NCI-H2196 (cell line): ENCODE measurements around the gene FGF2.
"Not testable (repeated sequence)": the region's sequence is repeated elsewhere in the genome, so short reads cannot be mapped to it uniquely, and the experiment has no call there.

ENCODE experiments used
- DNase-seq: peaks from one replicate; lab custom pipeline; 2025; ENCODE audit not compliant: unreplicated experiment; lab: John Stamatoyannopoulos, UW

Gene FGF2

DNA sequence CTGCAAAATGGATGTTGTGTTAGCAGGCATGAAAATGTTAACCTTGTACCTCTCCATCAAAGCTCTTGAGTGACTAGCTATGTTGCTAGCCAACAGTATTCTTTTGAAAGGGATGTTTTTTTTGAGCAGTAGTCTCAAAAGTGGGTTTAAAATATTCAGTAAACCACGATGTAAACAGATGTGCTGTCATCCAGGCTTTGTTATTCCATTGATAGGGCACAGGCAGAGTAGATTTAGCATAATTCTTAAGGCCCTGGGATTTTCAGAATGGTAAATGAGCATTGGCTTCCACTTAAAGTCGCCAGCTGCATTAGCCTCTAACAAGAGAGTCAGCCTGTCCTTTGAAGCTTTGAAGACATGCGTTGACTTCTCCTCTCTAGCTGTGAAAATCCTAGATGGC, 18.4 kb downstream of the FGF2 start:
- no peak for DNase-seq

- no peak for DNase-seq
These were observed 19.1 kb downstream of the FGF2 start for GRCh38 chr4:122845760-122846159.

- DNase-seq: no peak
These were observed 21.3 kb downstream of the FGF2 start for GRCh38 chr4:122847931-122848330.

- DNase-seq: not testable (repeated sequence)
These were observed 23.2 kb downstream of the FGF2 start for GRCh38 chr4:122849789-122850188.

DNA sequence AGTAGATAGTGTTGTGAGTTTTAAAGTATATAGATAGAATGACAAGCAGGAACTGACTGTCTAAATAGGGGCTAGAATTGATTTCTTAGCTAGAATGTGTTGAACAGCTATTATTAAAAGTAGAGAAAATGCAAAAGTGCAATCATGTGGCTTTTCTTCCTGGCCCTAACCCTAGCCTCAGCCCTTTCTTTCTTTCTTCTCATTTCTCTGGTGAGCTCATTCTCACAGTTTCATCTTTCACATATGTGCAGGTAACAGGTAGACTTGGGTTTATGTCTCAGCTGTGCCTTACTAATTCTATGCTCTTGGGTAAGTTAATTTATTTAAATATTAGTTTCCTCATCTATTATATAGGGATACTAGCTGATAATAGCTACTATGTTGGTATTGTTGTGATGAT, 24.9 kb downstream of the FGF2 start:
- DNase-seq: no peak

- DNase-seq: no peak
These were observed 28.1 kb downstream of the FGF2 start for GRCh38 chr4:122854447-122855352.

GRCh38 chr4:122855353-122855890, 28.8 kb downstream of the FGF2 start:
- DNase-seq: no peak

GRCh38 chr4:122857160-122857559, 30.5 kb downstream of the FGF2 start:
- no peak for DNase-seq

DNA sequence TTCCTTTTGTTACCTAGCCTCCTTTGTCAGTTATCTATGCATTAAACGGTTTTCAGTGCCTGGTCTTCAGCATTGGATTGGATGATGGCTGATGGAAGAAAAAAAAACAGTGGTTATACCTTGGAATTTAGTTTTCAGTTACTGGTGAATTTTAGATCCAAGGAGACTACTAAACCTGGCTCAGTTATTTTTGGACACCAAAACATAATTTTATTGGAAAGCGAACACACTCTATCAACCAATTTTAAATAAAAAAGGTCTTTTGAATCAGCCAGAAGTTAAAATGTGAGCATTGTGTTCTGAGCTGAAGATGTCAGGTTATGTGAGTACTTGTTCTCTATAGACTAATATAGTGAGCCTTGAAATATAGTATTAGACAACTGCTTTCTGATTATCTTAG, 32.1 kb downstream of the FGF2 start:
- DNase-seq: no peak

GRCh38 chr4:122861172-122861943, 34.7 kb downstream of the FGF2 start:
- no peak for DNase-seq

- DNase-seq: no peak
These were observed 37.0 kb downstream of the FGF2 start for GRCh38 chr4:122863639-122864038.

DNA sequence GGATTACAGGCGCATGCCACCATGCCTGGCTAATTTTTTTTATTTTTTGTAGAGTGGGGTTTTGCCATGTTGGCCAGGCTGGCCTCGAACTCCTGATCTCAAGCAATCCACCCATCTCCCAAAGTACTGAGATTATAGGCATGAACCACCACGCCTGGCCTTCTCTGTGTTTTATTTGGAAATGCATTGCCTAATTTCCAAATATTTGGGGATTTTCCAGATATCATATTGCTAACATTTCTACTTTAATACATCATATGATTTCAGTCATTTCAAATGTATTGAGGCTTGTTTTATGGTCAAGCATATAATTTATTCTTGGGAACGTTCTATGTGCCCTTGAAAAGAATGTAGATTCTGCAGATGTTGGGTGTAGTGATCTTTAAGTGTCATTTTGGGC, 38.8 kb downstream of the FGF2 start:
- DNase-seq: no peak

DNA sequence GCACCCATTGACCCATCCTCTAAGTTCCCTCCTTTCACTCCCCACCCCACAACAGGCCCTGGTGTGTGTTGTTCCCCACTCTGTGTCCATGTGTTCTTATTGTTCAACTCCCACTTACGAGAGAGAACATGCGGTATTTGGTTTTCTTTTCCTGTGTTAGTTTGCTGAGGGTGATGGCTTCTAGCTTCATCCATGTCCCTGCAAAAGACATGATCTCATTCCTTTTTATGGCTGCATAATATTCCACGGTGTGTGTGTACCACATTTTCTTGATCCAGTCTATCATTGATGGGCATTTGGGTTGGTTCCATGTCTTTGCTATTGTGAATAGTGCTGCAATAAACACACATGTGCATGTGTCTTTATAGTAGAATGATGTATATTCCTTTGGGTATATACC, 41.6 kb downstream of the FGF2 start:
- DNase-seq: not testable (repeated sequence)

- no peak for DNase-seq
These were observed 46.5 kb downstream of the FGF2 start for GRCh38 chr4:122873146-122873545.

GRCh38 chr4:122873821-122874593, 47.4 kb downstream of the FGF2 start:
- DNase-seq: no peak

DNA sequence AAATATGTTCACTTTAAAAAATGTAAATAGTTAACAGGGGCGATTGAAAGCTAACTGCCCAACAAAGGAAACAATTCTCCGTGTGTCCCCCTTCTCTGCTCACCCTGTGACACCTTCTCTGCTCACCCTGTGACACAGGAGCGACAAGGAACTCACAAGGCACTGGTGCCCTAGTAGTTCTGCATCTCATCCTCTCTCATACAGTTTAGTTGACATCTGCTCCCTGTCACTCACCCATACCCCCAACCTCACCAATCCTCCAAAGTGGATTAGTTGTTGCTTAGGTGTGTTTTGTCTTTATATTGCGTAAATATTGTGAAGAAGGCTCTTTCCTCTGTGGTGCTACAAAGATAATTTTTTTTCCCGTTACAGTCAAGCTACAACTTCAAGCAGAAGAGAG, 49.3 kb downstream of the FGF2 start:
- no peak for DNase-seq

DNA sequence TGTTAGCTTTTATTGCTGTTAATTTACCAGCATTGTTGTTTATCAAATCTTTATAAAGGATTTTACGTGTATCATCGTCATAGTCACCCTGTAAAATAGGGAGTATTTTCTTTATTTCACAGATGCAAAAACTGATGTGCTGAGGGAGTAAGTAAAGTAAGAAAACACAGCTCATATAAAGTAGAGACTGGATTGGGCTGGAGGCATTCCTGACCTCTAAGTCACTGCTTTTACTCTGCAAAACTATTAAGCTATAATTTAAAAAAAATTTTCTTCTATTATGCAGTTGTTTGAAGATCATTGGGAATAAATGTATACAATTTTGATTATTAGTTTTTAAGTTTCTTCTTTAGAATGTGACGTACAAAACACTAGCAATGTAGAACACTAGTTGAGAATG, 49.8 kb downstream of the FGF2 start:
- no peak for DNase-seq

- no peak for DNase-seq
These were observed 52.4 kb downstream of the FGF2 start for GRCh38 chr4:122879001-122879400.

DNA sequence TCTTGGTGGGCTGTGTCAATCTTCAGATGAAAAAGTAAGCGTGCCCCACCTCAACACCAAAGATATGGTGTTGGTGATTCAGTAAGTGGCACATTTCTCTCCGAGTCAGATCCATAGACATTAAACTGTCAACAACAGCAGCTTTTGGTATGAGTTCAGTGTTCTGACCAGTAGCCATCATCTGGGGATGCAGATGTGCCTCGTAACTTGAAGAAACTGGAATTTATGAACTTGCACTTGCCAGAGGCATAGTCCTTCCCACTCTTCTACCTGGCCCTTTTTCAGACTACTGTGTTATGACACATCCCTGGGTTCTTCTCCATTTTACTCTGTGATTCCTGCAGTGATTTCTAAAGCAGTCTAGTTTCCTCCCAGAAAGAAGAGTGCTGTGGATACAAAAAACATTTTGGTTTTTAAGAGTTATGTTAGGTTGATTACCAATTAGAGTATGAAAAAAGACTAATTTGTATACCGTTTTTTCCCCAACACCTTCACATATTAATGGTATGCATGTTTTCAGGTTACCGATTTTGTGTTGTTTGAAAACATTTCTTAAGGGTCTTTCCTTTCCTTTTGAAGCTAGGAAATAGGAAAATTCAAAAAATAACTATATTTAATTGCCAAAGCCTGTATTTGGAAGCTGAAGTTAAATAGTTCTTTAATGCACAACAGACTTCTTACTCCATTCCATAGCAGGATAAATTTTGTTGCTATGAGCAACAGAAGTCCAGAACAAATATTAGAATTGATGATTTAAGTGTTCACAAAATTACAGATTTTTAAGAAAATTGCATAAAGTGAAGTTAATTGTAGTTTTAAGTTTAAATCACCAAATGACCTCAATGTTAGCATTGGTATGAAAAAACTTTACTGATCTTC, 56.5 kb downstream of the FGF2 start:
- DNase-seq: no peak

DNA sequence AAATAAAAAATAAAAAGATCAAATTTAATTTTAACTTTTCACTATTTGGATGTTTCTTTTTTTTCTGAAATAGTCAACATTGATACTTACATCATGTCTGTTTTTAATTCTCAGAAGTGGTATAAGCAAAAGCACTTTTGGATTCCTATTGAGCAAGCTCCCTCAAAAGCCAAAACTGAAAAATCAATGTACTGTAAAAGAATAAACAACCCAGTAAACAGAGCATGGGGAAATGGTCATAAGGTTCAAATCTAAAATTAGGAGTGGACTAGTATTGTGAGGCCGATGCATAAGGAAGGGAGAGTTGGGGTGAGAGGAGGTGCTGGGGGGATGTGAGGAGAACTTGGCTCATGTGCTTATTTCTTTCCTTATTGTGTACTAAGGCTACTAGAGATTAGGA, 57.9 kb downstream of the FGF2 start:
- no peak for DNase-seq
